ELF-1 (cell line): ENCODE data around the gene KCNMB2.

Experiments used
- DNase-seq: peaks from one replicate; pipeline ENCODE4 v3.0.0-alpha.2; 2016; ENCODE audit warnings: low read depth, low spot score

Gene KCNMB2

GRCh38 chr3:178752843-178753242 lies 216.6 kb downstream of the KCNMB2 start:
- no peak for DNase-seq

- DNase-seq: no peak
Observed at GRCh38 chr3:178754852-178755510, 218.7 kb downstream of the KCNMB2 start.

GRCh38 chr3:178761024-178761423 lies 224.8 kb downstream of the KCNMB2 start:
- no peak for DNase-seq

DNA sequence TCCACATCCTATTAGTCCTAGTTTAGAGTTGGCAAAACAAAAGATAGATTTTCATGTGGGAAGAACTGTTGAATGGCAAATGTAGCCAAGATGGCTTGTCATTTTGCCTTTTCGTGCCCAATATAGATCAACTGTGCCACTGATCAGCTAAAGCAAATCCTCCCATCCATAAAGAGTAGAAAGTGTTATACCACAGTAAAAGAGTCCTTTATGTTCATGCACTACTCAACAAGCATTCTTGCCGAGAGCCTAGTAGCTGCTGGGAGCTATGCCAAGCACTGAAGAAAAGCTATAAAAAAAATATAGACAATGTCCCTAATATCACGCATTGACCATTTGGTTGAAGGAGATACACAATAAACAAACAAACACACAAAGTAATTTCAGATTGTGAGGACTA lies 225.2 kb downstream of the KCNMB2 start:
- no peak for DNase-seq

DNA sequence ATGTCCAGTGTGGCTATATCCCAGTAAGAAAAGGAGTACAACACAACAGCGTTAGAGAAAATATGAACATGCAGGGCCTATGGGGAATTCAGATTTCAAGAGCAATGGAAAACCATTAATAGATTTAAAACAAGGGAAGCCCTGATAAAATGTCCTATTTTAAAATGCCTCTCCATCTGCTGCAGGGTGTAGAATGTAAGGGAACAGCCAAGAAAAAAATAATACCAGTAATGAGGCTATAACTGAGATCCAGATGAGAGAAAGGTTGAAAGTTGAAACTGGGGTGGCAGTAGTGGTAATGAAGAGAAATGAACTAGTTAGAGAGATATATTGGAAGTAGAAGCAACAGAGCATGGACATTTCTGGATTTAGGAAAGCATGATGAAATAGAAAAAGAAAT lies 226.1 kb downstream of the KCNMB2 start:
- no peak for DNase-seq

GRCh38 chr3:178765472-178765871 lies 229.2 kb downstream of the KCNMB2 start:
- DNase-seq: no peak

- DNase-seq: no peak
Observed at GRCh38 chr3:178767581-178767980, 231.3 kb downstream of the KCNMB2 start.

DNA sequence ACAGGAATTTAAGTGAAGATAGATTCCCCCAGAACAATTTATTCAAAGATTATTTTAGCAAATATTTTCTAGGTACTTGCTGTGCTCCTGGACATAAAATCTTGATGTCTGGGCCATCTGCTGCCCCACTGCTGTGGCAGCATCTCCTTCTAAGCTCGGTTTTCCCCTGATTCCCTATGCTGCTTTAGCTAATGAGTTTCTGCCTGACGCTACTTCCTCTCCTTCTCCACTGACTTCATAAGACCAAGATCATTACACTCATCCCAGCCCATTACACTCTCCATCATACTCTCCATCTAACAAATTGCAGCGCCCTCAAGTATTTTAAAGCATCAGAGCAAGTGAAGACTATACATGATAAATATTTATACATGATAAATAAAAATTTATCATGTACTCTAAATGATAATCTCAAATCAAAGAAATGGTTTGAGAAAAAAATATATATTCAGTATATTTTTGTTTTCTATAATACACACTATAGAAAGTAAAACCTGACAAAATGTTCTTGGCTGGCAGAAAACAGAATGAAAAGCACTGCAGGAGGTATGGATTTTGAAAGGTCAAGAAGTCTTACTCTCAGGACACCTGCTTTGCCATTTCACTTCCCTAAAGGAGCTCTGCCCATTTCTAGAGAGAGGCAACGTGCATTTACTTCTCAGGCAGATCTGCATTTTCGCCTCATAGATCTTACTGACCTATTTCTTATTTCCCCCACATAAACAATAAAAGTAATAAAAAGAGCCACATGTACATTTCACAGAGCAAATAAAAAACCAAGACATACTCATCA lies 232.0 kb downstream of the KCNMB2 start:
- no peak for DNase-seq

GRCh38 chr3:178771511-178771910 lies 235.3 kb downstream of the KCNMB2 start:
- DNase-seq: peak; percentile 6

- DNase-seq: no peak
Observed at GRCh38 chr3:178772746-178773145, 236.5 kb downstream of the KCNMB2 start.

DNA sequence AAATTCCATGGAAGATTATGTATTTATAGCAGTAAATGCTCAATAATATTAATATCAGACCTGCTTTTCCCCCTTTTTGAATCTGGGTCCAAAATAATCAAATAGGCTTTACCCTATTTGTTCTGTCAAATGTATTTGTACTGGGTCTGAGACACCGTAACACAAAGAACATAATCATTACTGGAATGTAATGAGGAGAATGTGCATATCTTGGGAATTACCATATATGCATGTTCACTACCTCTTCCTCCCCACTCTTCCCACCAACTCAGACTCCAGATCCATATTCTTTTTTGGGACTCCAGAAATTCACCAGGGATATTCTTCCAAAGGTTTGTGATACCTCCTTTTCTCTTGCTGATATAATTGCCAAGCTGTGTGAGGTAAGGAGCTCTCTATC lies 237.1 kb downstream of the KCNMB2 start:
- DNase-seq: no peak

DNA sequence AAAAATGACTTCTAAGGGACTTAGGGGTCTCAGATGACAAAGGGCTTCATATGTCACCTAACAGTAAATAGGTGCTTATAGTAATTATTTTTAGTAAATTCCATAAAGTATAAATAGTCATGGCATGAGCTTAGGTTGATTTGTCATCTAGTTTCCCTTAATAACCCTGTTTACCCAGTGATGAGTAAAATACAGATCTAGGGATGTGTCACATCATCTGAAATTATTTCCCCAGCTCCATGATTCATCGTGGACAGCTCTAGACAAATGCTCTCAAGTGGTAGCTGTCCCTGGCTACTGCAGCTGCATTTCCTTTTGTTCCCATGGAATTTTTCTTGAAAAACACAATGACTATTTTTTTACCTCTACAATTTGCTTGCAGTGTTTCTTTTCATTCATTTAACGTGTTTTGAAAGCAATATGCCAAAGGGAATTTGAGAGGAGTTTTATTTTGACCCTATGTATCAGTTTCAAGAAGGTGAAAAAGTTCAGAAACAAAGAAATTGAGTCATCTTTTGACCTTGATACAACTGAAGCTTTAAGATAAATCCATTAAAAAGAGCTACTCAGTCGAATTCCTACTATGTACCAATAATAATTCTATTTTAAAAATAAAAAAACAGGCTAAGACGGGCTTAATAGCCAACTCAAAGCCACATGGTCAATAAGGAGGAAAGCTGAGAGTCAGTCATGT lies 241.6 kb downstream of the KCNMB2 start:
- DNase-seq: no peak

GRCh38 chr3:178778589-178778988 lies 242.4 kb downstream of the KCNMB2 start:
- DNase-seq: no peak

GRCh38 chr3:178785961-178786360 lies 249.7 kb downstream of the KCNMB2 start:
- DNase-seq: no peak

DNA sequence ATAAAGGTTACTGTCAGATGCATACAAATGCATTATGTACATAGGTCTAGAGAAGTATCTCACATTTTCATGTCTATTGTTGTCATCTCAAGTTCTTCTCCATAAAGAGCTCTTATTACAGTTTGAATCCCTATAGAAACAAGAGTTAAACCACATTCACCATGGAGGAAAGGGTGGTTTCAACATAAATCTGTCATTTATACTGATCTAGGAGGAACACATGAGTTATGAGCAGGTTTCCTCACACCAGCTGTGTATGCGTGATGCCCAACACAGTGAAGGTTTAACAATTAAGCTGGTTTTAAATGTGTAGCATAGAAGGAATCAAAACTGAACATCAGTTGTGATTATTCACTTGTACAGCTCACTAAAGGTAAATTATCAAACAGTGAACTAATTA lies 251.7 kb downstream of the KCNMB2 start:
- no peak for DNase-seq

- no peak for DNase-seq
Observed at GRCh38 chr3:178794711-178795110, 258.5 kb downstream of the KCNMB2 start.

GRCh38 chr3:178795349-178795748 lies 259.1 kb downstream of the KCNMB2 start:
- peak; percentile 72 for DNase-seq

DNA sequence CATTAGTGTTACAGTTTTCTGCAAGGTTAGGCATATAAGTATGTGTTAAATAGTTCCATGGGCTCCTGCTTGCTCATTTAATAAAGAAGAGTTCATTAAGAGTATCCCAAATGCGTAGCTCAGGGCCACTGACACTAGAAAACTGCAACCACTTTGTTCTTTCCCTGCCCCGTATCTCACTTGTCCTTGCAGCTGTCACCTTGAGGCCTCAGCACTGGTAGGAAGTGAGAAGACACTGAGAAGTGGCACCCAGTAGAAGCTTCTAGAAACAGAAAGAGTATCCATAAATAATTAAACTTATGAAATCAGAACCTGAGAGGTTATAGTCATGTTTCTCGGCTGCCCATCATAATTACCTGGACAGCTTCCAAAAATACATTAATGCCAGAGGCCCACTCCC lies 266.0 kb downstream of the KCNMB2 start:
- no peak for DNase-seq

GRCh38 chr3:178802993-178803693 lies 266.9 kb downstream of the KCNMB2 start:
- no peak for DNase-seq

GRCh38 chr3:178804606-178805005 lies 268.4 kb downstream of the KCNMB2 start:
- no peak for DNase-seq

DNA sequence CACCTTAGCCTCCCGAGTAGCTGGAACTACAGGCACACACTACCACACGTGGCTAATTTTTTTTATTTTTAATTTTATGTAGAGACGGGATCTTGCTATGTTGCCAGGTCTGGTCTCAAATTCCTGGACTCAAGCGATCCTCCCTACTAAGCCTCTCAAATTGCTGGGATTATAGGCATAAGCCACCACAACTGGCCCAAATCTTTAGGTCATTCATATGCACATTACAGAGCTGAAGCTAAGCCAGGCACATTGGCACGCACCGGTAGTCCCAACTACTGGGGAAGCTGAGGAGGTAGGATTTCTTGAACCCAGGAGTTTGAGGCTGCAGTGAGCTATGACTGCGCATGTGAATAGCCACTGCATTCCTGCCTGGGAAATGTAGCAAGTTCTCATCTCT lies 269.5 kb downstream of the KCNMB2 start:
- no peak for DNase-seq

DNA sequence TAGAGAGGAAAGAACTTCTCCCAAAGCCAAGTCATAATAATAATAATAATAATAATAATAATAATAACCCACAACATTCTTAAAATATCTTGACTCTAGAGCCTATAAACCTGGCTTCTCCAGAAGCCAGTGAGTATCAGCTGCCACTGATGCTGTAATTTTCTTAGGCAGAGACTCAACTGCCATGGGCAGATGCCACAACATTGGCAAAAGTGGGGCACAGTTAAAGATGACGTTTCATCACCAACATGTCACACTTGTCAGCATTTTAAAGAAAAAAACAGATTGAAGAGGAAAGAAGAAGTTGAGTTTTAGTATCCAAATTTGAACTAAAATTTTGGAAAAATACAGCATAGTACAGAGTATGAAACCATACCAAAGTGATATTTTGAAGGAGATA lies 270.4 kb downstream of the KCNMB2 start:
- DNase-seq: no peak
